HG02938 (cell line): ENCODE measurements around the gene ID1.
"Not testable (repeated sequence)": the region's sequence is repeated elsewhere in the genome, so short reads cannot be mapped to it uniquely, and the experiment has no call there.

Experiments
- ATAC-seq: cut with Tn5 transposase; IDR thresholded peaks from one replicate; pipeline ENCODE4 v1.9.1; 2021; ENCODE audit warnings: mild to moderate bottlenecking, moderate library complexity; ENCODE audit not compliant: unreplicated experiment

The ID1 gene

DNA sequence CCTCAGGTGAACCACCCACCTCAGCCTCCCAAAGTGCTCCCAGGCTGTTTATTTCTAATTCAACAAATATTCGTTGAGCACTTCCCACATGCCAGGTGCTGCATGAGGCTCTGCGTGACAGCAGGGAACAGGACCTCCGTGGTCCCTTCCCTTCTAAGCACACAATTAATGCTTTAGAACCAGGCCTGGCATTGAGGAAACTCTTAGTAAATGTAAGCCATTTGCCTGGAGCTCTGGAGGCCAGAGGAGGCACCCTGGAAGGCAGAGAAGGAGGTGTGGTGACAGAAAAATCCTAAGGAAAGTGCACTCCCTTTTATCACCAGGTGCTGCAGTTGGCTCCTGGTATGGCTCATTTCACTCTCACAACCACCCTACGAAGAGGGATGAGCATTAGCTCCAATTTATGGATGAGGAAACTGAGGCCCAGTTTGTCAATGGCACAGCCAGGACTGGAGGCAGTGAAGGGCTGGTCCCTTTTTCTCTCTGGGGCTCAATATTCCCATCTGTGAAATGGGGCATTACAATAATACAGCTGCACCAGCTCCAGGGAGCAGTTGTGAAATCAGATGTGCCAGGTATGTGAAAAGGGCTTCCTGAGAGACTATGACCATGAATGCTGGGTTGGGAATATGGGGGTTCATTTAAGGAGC lies 8.1 kb upstream of the ID1 start:
- no peak for ATAC-seq

DNA sequence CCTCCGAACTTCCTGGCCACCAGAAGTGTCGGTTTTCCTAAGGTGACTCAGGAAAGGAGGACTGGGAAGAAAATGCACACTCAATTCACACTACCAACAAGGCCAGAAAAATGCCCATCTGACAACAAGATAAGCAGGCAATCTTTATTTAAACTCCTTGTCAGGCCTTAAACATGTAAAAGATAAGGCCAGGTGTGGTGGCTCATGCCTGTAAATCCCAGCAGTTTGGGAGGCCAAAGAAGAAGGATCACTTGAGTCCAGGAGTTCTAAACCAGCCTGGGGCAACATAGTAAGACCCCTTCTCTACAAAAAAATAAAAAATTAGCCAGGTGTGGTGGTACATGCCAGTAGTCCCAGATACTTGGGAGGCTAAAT lies 7.6 kb upstream of the ID1 start:
- ATAC-seq: no peak

DNA sequence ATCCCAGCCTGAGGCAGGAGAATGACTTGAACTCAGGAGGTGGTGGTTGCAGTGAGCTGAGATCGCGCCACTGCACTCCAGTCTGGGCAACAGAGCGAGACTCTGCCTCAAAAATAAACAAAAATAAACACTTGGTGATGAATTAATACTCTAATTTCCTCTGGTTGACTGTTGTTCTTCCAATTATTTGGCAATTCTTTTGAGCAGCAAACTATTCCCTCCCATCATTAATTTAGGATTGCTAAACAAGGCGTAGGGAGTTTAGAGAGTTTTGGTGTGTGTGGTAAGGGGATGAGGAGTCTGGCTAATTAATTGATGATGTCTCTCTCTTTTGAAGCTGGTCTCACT lies 2.7 kb upstream of the ID1 start:
- no peak for ATAC-seq

DNA sequence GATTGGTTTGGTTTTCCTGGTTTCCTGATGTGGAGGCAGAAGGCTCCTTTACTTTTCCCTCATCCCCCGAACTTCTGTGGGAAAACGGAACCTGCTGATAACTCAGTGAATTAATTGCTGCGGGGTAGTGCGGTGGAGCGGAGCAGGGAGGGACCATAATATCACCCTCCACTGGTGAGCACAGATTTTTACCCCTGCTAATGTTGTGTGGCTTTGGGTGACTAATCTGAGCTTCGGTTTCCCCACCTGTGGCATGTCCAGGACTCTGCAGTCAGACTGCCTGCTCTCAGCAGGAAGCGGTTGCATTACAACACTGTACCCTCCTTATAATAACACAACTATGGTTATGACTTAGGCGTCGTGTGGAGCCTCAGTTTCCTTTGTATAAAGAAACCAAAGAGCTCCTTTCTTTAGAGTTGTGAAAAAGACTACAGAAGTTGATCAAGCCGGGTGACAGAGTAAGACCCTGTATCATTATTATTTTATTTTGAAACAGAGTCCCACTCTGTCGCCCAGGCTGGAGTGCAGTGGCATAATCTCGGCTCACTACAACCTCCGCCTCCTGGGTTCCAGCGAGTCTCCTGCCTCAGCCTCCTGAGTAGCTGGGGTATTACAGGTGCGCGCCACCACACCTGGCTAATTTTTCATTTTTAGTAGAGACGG lies 2.2 kb upstream of the ID1 start:
- peak; percentile 56 for ATAC-seq

DNA sequence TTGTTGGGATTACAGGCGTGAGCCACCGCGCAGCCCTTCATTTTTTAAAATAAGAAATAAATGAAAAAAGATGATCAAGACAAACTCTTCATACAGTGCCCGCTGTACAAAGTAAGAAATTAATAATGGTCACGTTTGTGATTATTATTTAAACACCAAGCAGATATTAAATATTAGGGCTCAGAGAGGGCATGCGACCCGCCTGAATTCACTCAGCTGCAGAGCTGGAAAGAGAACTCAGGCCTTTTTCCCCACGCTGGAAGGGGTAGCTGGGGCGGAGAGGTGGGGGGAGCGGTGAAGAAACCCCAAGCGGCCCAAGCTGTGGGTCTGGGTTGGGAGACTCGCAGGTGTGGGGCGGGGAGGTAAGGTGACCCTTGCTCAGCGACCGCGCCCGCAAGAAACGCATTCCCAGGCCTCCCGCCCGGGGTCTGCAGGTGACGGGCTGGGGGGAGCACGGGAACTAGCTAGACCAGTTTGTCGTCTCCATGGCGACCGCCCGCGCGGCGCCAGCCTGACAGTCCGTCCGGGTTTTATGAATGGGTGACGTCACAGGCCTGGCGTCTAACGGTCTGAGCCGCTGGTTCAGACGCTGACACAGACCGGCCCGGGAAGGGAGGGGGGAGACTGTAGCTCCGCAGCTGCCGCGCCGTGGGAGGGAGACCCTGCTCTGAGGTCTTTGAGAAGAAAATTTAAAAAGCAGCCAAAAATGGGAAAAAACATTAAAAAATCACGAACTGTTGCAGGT lies 1.1 kb upstream of the ID1 start:
- ATAC-seq: no peak

DNA sequence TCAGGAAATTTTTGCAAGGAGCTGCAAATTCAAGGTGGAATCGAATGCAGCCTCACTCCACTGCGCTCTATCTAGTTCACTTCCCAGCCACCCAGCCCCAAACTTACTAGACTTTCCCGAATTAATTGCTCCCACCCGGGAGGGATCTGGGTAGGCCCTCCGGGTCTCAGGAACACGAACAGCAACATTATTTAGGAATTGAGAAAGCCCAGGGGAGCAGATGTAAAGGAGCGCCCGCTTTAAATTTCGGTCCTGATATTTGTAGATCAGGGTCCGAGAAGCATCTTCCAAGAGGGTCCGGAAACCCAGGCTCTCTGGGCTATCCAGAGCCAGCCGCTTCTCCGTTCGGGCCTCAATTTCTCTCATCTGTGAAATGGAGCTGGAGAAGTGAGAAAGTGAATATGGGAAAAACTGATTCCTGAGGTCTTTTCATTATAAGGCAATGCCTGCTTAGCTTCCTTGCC lies 490 bp upstream of the ID1 start:
- ATAC-seq: no peak

DNA sequence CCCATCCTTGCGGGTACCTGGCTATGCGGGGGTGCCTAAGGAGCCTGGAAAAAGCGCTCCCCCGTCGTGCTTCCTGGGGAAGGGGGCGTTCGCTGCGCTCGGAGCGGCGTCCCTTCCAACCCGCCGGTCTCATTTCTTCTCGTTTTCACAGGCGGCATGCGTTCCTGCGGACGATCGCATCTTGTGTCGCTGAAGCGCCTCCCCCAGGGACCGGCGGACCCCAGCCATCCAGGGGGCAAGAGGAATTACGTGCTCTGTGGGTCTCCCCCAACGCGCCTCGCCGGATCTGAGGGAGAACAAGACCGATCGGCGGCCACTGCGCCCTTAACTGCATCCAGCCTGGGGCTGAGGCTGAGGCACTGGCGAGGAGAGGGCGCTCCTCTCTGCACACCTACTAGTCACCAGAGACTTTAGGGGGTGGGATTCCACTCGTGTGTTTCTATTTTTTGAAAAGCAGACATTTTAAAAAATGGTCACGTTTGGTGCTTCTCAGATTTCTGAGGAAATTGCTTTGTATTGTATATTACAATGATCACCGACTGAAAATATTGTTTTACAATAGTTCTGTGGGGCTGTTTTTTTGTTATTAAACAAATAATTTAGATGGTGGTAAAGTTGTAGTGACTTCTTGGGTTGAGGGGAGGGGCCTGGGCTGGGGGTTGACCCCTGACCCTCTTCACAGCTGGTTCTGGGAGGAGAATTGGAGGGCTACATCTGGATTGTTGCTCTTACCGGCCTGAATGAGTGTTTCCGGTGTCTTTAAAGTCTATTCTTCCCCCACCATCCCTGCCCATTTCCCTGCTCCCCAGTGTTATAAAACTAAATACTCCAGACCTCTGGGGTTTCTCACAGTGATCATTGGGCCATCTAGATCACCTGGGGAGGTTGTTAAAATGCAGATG lies 1.1 kb downstream of the ID1 start:
- no peak for ATAC-seq

DNA sequence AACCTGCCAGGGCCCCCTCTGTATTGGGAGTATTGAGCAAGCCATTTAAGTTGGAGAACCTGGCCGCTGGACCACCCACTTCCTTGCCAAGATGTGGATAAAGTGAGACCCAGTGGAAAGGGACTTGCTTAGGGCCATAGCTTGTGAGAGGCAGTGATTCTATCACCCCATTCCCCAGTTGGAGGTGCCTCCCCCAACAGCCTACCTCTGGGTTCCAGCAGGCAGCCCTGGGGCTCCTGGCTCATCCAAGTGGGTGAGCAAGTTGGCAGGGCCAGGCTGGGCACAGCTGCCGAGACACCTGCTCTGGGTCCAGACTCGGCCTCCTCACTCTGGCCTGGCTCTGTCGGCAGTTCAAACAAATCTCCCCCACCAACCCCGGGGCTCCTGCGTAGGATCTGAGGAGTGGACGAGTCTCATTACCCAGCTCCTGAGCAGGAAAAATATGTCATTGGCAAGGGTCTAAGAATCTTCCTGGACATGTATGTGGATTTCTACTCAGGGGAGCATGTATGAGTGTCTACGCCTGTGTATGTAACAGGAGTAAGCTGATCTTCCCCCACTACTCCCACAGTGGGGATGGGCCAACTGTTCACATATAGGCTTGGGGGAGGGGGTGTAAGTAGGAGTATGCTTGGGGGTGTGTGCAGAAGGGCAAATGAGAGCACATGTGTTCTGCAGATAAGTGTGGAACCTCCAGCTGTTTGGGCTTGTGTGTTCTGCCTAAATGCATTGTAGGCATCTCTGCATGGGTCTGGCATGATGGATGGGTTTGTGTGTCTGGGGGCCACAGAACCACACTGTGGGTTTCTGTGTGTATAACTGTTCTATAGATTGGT lies 1.9 kb downstream of the ID1 start:
- no peak for ATAC-seq

DNA sequence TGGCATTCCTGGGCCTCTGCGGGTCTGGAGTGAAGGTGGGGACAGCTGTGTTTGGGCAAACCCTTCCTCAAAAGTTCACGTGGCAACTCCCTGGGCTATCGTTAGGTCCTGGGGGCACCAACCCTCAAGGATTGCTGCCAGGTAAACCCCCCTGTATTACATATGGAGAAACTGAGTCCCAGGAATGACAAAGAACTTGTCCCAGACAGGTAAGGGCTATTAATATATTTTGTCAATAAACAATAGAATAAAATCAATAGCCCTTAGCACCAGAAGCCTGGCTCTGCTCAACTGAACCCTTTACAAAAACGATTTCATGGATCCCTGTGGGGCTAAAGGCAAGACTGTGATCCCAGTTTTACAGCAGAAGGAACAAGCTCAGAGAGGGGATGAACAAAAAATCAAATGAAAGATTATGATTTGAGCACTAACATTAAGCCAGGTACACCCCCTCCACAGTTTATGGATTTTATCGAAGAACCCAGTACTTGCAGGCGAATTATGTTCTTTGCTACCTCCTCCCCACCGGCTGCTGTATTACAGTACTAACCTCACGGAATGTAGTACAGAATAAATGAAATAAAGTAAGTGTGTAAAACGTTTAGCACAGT lies 2.7 kb downstream of the ID1 start:
- ATAC-seq: no peak

DNA sequence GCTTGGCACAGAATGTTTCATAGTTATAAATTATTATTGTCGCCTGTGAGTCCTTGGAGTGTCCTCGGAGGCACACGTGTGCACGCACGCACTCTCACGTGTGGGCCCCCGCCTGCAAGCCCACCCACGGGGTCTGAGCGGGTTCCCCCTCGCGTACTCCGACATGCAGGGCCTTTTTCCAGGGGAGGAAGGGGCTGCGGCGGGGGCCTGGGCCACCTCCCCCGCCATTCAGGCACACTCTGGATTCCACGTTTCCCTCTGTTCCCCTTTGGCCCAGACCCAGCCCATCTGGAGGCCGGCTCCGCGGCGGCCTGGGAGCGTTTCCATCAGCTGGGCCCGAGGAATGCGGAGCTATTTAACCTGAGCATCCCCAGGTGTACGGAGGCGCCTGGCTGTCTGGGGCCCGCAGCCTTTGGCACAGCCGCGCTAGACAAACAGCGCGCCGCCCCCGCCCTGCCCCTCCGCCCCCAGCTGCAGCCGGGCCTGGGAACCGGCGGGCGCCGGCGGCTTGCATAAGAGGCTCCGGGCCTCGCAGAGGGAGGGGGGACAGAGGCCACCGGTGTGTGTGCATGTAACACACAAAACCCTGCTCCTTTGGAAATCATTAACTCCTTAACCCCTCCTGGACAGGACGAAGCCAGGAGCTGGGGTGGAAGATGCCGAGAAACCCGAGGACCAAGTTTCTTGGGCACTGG lies 3.3 kb downstream of the ID1 start:
- ATAC-seq: no peak

DNA sequence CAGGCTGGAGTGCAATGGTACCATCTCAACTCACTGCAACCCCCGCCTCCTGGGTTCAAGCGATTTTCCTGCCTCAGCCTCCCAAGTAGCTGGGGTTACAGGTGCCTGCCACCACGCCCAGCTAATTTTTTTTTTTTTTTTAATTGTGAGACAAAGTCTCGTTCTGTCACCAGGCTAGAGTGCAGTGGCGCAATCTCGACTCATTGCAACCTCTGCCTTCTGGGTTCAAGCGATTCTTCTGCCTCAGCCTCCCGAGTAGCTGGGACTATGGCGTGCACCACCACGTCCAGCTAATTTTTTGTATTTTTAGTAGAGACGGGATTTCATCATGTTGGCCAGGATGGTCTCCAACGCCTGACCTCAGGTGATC lies 7.2 kb downstream of the ID1 start:
- ATAC-seq: not testable (repeated sequence)

DNA sequence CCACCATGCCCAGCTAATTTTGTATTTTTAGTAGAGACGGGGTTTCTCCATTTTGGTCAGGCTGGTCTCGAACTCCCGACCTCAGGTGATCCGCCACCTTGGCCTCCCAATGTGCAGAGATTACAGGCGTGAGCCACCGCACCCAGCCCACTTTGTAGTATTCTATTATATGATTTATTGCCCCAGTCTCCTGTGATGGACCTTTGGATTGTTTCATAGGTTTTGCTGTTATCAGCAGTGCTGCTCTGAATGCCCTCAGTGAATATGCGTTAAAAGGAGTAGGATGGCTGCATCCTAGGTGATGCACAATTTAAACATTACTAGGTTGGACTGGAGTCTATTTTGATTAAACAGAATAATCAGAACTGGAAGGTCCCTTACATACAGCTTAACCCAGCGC lies 10.3 kb downstream of the ID1 start:
- no peak for ATAC-seq

DNA sequence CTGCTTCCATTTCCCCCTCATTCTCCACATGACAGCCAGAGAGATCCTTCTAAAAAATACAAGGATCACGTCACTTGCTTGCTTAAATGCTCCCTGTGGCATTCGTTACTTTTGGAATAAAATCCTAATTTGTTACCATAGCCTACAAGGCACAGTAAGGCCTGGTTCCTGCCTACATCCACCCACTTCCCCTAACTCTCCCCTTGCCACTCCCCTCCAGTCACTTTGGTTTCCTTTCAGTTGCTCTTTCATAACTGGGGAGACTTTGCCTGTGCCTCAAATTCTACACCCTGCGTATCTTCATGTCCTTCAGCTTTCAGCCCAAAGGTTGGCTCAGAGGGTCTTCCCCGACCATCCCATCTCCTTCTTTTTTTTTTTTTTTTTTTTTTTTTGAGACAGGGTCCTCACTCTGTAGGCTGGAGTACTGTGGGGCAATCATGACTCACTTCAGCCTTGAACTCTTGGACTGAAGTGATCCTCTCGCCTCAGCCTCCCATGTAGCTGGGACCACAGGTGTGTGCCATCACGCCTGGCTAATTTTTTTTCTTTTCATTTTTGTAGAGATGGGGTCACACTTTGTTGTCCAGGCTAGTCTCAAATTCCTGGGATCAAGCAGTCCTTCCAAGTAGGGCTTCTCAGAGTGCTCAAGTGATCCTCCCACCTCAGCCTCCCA lies 12.5 kb downstream of the ID1 start:
- no peak for ATAC-seq

DNA sequence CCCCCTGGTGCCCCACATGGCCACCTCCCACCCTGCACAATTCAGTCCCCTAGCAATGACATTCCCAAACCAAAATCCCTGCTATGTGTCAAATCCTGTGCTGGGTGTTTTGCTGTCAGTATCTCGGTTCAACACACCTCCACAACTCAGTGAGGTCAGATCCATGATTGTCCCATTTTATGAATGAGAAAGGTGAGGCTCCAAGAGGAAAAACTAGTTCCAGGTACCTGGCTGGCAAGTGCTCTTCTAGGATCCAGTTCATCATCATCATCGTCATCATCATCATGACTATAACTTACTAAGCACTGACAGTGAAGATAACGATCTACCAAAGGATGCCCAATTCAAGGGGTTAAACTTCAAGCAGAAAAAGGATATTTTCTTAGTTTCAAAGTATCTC lies 15.2 kb downstream of the ID1 start:
- ATAC-seq: no peak

DNA sequence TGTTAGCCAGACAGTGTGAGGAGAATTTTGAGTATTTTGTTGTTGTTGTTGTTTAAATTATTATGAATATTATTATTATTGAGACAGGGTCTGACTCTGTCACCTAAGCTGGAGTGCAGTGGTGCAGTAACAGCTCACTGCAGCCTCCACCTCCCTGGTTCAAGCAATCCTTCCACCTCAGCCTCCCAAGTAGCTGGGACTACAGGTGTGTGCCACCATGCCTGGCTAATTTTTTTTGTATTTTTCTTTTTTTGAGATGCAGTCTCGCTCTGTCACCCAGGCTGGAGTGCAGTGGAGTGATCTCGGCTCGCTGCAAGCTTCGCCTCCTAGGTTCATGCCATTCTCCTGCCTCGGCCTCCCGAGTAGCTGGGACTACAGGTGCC lies 18.0 kb downstream of the ID1 start:
- not testable (repeated sequence) for ATAC-seq

DNA sequence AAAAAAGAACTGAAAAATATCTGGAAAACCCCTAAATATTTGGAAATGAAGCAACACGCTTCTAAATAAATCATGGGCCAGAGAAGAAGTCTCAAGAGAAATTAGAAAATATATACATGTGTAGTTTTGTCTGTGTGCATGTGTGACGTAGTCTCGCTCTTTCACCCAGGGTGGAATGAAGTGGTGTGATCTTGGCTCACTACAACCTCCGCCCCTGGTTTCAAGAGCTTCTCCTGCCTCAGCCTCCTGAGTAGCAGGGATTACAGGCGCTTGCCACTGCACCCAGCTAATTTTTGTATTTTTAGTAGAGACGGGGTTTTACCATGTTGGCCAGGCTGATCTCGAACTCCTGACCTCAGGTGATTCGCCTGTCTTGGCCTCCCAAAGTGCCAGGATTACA lies 21.4 kb downstream of the ID1 start:
- ATAC-seq: not testable (repeated sequence)

DNA sequence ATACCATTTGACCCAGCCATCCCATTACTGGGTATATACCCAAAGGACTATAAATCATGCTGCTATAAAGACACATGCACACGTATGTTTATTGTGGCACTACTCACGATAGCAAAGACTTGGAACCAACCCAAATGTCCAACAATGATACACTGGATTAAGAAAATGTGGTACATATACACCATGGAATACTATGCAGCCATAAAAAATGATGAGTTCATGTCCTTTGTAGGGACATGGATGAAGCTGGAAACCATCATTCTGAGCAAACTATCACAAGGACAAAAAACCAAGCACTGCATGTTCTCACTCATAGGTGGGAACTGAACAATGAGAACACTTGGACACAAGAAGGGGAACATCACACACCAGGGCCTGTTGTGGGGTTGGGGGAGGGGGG lies 23.0 kb downstream of the ID1 start:
- ATAC-seq: not testable (repeated sequence)

DNA sequence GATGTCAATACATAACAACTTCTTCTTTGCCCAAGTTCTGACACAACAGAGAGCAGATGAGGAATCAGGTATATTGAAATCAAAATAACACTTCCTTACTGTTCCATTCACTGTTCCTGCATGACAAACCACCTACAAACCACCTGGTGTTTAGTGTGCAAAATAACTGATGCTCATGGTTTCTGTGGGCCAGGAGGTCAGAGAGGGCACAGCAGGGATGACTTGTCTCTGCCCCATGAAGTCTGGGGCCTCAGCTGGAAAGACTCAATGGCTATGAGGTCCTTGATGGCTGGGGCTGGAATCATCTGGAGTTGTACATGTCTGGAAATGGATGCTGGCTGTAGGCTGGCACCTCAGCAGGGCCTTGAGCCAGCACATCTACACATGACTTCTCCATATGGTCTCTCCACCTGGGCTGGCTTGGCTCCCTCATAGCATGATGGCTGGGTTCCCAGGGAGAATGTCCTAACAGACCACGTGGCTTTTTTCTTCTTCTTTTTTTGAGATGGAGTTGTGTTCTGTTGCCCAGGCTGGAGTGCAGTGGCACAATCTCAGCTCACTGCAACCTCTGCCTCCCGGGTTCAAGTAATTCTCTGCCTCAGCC lies 25.2 kb downstream of the ID1 start:
- no peak for ATAC-seq
